Subcutaneous abdominal adipose tissue (tissue), 5 donors: ENCODE results near the gene LRRN2.
"Not testable (repeated sequence)": the region's sequence is repeated elsewhere in the genome, so short reads cannot be mapped to it uniquely, and the experiment has no call there.

ENCODE experiments used
- H3K27ac ChIP-seq: one replicate; pipeline ENCODE4 v1.7.0; 2013; ENCODE audit warnings: low read depth, mild to moderate bottlenecking, inconsistent platforms, low read length, moderate library complexity
- H3K27me3 ChIP-seq, 5 donors: one replicate each; pipeline ENCODE4 v1.7.0; 2013; ENCODE audit warnings: low read length in 5 of 5, inconsistent platforms in 1 of 5; ENCODE audit not compliant: control insufficient read depth in 5 of 5, insufficient read depth in 4 of 5
- H3K36me3 ChIP-seq, 5 donors: one replicate each; pipeline ENCODE4 v1.7.0; 2013; ENCODE audit warnings: low read length in 5 of 5; ENCODE audit not compliant: control insufficient read depth in 5 of 5, insufficient read depth in 5 of 5
- H3K4me1 ChIP-seq, 5 donors: one replicate each; pipeline ENCODE4 v1.7.0; 2013; ENCODE audit warnings: low read length in 5 of 5, mild to moderate bottlenecking in 3 of 5, moderate library complexity in 1 of 5; ENCODE audit not compliant: control insufficient read depth in 5 of 5, insufficient read depth in 5 of 5
- H3K4me3 ChIP-seq, 5 donors: one replicate each; pipeline ENCODE4 v1.7.0; 2013; ENCODE audit warnings: low read length in 5 of 5, low read depth in 1 of 5
- H3K9ac ChIP-seq, 5 donors: one replicate each; pipeline ENCODE4 v1.7.0; 2013; ENCODE audit warnings: low read length in 5 of 5, mild to moderate bottlenecking in 4 of 5, moderate library complexity in 3 of 5
- H3K9me3 ChIP-seq, 5 donors: one replicate each; pipeline ENCODE4 v1.7.0; 2013; ENCODE audit warnings: low read length in 5 of 5; ENCODE audit not compliant: control insufficient read depth in 5 of 5
- donor health status: healthy.
- donor health status: healthy.
- donor health status: healthy.
- donor health status: healthy.
- donor health status: healthy.

LRRN2 gene

DNA sequence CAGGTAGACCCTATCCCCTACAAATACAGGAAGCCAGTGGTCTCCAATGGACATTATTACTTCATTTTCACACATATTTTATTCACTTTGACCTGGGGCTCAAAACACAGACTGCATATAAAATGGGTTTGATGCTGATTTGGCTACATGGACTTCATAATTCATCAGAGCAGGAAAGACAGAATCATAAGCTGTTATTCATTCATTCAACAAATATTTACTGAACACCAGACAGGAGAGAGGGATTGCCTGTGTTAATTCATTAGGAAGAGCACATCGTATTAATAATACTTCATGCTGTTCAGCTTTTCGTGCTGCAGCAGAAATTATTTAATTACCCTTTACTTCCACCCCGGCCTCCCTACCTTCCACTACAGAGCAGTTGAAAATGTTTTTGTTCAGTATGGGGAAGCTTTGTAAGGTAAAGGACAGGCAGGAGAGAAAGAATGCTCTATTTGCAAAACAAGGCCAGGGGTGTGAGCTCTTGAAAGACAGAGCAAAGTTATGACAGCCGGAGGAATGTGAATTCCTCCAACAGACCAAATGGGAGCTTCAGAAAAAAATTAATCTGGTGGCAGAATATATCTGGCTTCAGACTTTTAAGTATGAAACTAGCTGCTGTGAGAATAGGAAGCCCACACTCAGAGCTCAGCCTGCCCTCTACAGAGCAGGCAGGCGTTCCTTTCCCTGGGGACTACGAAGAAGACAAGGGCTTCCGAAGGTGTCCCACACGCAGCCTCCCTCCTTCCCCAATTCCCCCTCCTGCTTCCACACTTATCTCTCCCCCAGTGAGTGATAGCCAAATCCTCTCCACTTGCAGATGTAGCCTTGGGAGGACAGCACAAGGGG, 111.3 kb downstream of the LRRN2 start:
- peaks cover 0 to 21% (median 16%) of the 10 kb centered on the region in 5 donors for H3K4me1 ChIP-seq
- no peaks in the 10 kb centered on the region for H3K9me3 ChIP-seq
- peak overlapping the region in 1 of 5 donors; percentile 36 for H3K9ac ChIP-seq
- no peak overlapping the region for H3K4me3 ChIP-seq
- no peaks in the 10 kb centered on the region for H3K27me3 ChIP-seq
- H3K36me3 ChIP-seq: peaks cover 0 to 13% (median 0%) of the 10 kb centered on the region in 5 donors
- no peak overlapping the region for H3K27ac ChIP-seq

DNA sequence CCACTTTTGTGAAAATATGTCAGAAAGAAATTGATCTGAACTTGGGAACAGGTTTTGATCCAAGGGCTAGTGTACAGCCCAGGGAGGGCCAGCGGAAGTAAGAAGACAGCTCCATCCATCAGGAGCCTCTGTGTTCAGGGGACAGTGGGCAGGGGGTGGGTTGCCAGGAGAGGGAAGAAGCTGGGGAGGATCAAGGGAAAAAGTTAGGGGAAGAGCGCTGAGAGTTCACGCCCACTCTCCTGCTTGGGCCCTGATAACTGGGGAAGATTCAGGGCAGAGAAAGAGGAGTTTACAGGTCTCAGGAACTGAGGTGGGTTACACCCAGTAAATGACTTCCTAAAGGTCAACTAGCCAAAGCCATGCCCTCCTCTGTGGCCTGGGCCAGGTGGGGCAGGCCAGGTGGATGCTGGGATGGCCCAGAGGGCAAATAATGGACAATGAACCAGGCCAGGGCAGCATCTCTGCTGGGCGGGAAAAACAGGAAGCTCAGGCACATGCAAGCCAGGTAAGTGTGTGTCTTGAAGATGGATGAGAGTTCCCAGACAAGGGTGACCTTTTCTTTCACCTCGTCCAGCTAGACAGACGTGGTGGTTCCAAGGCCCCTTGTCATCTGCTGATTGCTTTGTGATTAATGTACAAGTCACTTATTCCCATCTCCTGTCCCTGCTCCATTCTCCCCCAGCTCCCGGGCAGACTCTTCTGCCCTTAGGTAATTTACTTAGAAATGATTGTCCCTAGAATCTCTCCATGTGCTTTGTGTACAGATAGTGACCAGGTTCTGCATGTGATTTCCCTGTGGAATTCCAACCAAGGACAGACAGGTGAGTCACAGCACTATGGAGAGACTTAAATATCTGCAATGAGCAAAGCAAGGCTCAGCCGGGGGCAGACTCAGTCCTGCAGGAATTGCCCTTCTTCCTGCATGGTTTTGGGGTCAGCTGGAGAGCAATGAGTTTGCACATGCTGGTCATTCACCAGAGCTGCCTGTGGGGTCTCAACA, 112.3 kb downstream of the LRRN2 start:
- H3K27ac ChIP-seq: no peak overlapping the region
- no peak overlapping the region for H3K9ac ChIP-seq
- H3K27me3 ChIP-seq: no peaks in the 10 kb centered on the region
- peaks cover 0 to 13% (median 2%) of the 10 kb centered on the region in 5 donors for H3K36me3 ChIP-seq
- H3K4me3 ChIP-seq: no peak overlapping the region
- H3K9me3 ChIP-seq: no peaks in the 10 kb centered on the region
- peaks cover 0 to 11% (median 6%) of the 10 kb centered on the region in 5 donors for H3K4me1 ChIP-seq

DNA sequence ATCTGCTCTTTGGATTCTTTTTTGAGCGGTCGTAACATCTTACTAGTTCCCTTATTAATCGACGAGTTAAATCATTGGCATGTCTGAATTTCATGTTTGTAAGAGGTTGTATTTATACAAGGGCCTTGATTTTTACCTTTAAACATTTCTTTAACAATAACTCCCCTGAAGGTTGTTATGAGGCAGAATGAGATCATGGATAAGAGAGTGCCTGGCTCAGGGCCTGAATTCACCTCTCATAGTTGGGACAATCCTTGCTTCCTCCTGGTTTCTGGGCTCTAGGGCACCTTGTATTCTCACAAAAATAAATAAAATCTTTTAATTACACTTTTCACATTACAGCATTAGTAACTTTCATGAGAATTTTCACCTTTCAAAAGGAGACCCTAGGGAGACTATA, 113.9 kb downstream of the LRRN2 start:
- no peaks in the 10 kb centered on the region for H3K9me3 ChIP-seq
- H3K36me3 ChIP-seq: peaks cover 0 to 13% (median 3%) of the 10 kb centered on the region in 5 donors
- no peak overlapping the region for H3K4me3 ChIP-seq
- H3K27me3 ChIP-seq: no peaks in the 10 kb centered on the region
- H3K27ac ChIP-seq: no peak overlapping the region
- peaks cover 0 to 11% (median 5%) of the 10 kb centered on the region in 5 donors for H3K4me1 ChIP-seq
- H3K9ac ChIP-seq: no peak overlapping the region

DNA sequence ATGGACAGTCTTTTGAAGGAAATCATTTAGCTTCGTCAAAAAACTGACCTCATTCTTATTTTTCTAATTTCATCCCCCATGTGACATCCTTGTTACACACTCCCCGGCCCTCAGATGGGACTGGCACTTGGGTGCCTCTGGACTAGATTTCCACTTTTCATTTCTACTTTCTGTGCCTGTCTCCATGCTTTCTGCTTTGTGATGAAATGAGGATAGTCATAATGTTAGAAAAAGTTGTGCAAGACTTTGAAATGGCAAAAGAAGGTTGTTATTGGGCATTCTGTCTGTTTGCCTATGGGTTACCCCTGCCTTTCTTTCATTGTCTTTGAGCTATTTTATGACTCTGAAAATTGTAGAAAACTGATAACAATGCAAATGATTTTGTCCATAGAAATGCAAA, 114.4 kb downstream of the LRRN2 start:
- Histone ChIP-seq H3K9ac (no peak overlapping the region), H3K36me3 (peaks cover 0 to 13% (median 3%) of the 10 kb centered on the region in 5 donors), H3K27ac (no peak overlapping the region), H3K9me3 (no peaks in the 10 kb centered on the region), H3K27me3 (no peaks in the 10 kb centered on the region), H3K4me3 (no peak overlapping the region), H3K4me1 (peaks cover 0 to 11% (median 5%) of the 10 kb centered on the region in 5 donors)

DNA sequence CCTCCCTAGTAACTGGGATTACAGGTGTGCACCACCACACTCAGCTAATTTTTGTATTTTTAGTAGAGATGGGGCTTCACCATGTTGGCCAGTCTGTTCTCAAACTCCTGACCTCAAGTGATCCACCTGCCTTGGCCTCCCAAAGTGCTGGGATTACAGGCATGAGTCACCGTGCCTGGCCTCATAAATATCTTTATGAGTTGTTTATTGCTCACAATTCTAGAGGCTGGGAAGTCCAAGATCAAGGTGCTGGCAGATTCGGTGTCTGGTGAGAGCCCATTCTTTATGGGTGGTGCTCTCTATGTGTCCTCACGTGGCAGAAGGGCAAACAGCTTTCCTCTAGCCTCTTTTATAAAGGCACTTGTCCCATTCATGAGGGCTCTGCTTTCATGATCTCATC, 115.5 kb downstream of the LRRN2 start:
- peaks cover 0 to 11% (median 5%) of the 10 kb centered on the region in 5 donors for H3K4me1 ChIP-seq
- not testable (repeated sequence) for H3K9me3 ChIP-seq, H3K4me3 ChIP-seq, H3K27ac ChIP-seq, H3K27me3 ChIP-seq, H3K9ac ChIP-seq
- peaks cover 0 to 13% (median 3%) of the 10 kb centered on the region in 5 donors for H3K36me3 ChIP-seq

DNA sequence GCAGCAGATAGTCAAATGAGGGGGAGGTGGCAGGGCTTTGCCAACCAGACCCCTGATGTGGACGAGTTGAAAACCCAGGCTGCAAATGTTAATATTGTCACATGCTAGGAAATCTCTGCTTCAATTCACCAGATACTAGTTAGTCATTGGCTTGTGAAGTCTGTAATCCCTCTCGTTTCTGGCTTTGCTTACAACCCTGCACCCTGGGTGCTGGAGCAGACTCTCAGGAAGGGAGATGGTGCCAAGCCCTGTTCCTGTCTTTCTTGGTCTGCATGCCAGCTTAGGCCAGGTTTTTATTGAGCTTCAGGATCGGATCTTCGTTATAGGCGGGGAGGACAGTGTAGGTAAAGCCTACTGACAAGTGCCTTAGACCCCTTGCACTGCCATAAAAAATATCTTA, 116.1 kb downstream of the LRRN2 start:
- H3K4me3 ChIP-seq: no peak overlapping the region
- peaks cover 0 to 6% (median under 1%) of the 10 kb centered on the region in 5 donors for H3K4me1 ChIP-seq
- H3K9me3 ChIP-seq: no peaks in the 10 kb centered on the region
- peaks cover 2 to 13% (median 3%) of the 10 kb centered on the region in 5 donors for H3K36me3 ChIP-seq
- no peak overlapping the region for H3K9ac ChIP-seq
- H3K27me3 ChIP-seq: no peaks in the 10 kb centered on the region
- H3K27ac ChIP-seq: no peak overlapping the region

DNA sequence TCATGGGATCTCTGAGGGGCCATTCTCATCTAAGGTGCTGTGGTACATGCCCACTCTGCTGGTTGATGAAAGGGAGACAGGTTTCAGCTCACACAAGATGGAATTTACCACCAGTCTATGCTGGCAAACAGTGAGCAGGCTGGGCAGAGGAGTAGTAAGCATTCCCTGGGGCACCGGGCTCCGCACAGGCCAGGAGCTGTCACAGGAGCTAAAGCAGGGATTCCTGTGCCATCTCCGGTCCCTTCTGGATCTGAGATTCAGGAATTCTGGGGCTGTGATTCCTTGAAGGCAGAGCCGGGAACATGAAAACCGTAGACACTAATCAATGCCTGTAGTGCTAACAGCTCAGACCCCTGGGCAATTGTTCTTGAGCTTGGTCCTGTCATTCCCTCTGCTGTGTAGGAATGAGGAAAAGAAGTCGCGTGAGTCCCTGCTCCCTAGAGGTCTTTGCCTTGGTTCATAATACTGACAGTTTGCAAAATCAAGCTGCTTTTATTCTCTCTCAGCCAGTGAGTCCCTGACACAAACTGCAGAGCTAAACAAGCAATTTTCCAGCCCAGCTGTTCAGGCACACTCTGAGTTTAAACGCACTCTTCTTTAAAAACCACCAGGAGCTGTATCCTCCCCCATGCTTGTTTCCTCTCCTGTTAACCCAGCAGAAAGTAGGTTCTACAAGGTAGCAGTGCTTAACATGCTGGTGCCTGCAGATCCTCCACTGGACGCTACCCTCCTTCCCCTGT, 116.8 kb downstream of the LRRN2 start:
- Histone ChIP-seq H3K9me3 (no peaks in the 10 kb centered on the region), H3K4me3 (no peak overlapping the region), H3K36me3 (peaks cover 2 to 11% (median 3%) of the 10 kb centered on the region in 5 donors), H3K27ac (no peak overlapping the region), H3K27me3 (no peaks in the 10 kb centered on the region), H3K4me1 (no peaks in the 10 kb centered on the region), H3K9ac (no peak overlapping the region)
